Cardiac septum (tissue), 1 donor: ENCODE measurements around the gene DSTYK. TPM values are rescaled to one million over a fixed set of nuclear protein-coding genes. Genes with fewer than 3 reads are reported as not detected.
"Not testable (repeated sequence)": the region's sequence is repeated elsewhere in the genome, so short reads cannot be mapped to it uniquely, and the experiment has no call there.

ENCODE experiments used
- DNase-seq: peaks from one replicate; pipeline ENCODE4 v3.0.0-alpha.2; 2020; ENCODE audit warnings: low spot score
- intact Hi-C: fragments of 100-400 bp; cut with DNase I; formaldehyde crosslinking; loops from one replicate; pipeline ENCODE4 v1.14.0; 2022
- total RNA-seq: library from RNA; stranded (reverse); fragmentation: NEBNext Ultra II Directional; extraction: Animal tissue kit (Norgen Biotek cat#: 25700); gene quantifications from one replicate; pipeline ENCODE4 v1.2.1, GENCODE V29; 2021
- donor health status: DM: no; HTN: no; CAD: no.

Gene DSTYK
- total RNA-seq, 1 donor from 2014 or later: 7.3 TPM

- no peak for DNase-seq
- intact Hi-C loops: no loop called here
Measured at GRCh38 chr1:205244384-205244783, 32.9 kb upstream of the DSTYK start.

DNA sequence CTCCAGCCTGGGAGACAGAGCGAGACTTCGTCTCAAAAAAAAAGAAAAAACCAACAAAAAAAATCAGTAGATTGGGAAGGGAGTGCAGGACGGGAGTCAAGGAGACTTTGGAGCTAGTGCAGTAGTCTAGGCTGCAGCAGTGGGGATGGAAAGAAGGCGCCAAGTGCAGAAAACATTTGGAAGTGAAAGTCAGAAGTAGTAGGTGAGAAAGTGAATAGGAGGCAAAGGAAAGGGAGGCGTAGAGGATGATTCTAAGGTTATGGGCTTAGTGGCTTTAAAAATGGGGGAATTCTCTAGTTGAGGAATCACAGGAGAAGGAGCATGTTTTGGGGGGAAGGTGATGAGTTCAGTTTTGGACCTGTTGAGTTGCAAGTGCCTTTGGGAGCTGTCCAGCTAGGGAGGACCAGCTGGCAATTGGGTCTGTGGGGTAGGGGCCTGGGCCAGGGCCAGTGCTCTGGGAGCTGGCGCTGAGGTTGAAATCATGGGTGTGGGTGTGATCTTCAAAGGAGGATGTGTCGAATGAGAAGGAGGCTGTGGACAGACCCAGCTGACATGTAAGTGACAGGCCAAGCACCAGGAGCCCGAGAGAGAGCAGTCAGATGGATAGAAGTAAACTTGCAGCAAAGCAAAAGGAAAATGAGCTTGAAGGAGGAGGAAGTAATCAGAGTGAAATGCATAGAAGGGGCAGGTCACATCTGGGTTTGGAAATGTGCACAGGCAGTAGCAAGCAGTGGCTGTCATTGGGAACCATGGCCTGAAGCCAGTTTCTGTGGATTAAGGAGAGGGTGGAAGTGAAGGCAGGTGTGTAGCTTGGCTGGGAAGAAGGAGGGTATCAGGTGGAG lies 32.1 kb upstream of the DSTYK start:
- no peak for DNase-seq
- intact Hi-C loops: no loop called here

- intact Hi-C loops: no loop called here
- DNase-seq: peak; percentile 72
Measured at GRCh38 chr1:205241366-205242030, 30.0 kb upstream of the DSTYK start.

- DNase-seq: peak; percentile 43
- intact Hi-C loops: no loop called here
Measured at GRCh38 chr1:205240569-205240968, 29.1 kb upstream of the DSTYK start.

DNA sequence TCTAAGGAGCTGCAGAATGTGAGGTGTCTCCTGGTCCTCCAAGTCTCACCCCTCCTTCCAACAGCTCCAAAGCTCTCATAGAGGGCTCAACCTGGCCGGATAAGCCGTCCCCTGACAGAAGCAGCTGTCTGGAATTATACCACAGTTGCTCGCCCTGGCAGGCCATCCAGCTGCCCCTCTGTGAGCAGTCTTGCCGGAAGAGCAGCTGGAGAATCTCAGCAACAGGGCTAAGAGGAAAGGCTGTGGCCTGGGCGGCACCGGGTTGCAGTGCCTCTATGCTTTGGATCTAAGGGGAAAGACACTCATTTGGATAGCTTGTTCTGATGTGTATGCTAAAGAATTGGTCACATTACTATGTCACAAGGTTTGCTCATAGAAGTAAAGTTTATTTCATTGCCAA lies 28.6 kb upstream of the DSTYK start:
- peak; percentile 19 for DNase-seq
- intact Hi-C loops: no loop called here

GRCh38 chr1:205239078-205239477 lies 27.6 kb upstream of the DSTYK start:
- peak; percentile 67 for DNase-seq
- intact Hi-C loops: no loop called here

DNA sequence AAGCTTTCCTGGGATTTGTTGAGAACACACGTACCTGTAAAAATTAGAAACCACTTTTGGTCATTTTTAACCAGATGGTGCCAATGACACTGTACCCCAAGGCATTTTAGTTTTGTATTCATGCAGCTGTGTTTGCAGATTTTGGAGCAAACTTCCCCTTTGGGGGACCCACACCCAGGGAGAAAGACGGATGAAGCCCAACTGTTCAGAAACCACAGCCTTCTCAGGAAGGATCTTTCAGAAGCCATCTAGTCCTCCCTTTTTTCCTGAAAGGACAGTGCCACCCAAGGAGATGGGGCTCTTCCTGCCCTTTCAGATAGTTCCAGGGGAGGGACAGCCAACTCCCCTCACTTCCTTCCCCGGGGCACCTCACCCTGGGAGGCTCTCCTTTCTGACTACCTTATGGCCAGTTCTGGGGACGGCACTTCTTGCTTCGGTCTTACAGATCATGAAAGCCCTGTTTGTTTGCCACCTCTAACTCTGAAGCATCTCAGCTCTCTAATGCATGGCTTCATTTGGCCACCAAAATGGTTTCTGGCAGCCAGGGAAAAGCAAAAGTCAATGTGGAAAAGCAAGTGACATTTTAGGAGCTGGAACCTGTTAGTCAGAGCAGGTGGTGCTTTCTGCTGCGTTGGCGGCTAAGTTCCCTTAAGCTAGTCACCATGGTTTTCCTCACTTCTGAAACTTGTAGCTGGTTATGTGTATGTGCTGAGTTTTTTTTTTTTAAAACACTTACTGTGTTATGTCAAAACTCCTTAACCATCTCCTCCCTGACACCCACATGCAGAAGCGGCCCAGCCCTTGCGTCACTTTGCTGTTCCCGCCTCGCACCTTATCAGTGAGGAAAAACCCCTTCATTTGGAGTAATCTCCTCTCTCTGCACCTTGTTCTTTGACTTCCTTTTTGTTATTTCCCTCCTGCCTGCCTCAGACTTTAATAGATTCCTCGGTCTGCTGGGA lies 26.3 kb upstream of the DSTYK start:
- peak; percentile 47 for DNase-seq
- intact Hi-C loops: no loop called here

- peak; percentile 26 for DNase-seq
- intact Hi-C loops: no loop called here
Measured at GRCh38 chr1:205236951-205237475, 25.5 kb upstream of the DSTYK start.

DNA sequence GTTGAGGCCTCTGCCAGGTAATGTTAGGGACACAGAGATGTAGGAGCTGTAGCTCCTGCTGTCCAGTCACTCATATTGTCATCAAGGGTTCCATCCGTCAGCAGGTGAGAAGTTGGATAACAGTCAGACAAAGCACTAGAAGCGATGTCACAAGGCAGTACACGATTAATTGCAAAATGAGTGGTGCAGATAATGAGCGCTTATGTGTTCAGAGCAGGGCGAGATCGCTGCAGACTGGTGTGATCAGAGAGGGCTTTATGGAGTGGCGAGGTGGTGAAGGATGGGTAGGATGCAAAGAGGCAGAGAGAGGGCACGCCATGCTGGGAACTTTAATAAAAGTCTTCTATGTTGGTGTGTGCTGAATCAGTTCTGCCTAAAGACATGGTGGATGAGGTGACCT lies 25.0 kb upstream of the DSTYK start:
- peak; percentile 53 for DNase-seq
- intact Hi-C loops: no loop called here

- intact Hi-C loops: no loop called here
- DNase-seq: no peak
Measured at GRCh38 chr1:205235951-205236350, 24.4 kb upstream of the DSTYK start.

- intact Hi-C loops: not testable (repeated sequence)
- DNase-seq: peak; percentile 58
Measured at GRCh38 chr1:205233986-205234385, 22.5 kb upstream of the DSTYK start.

DNA sequence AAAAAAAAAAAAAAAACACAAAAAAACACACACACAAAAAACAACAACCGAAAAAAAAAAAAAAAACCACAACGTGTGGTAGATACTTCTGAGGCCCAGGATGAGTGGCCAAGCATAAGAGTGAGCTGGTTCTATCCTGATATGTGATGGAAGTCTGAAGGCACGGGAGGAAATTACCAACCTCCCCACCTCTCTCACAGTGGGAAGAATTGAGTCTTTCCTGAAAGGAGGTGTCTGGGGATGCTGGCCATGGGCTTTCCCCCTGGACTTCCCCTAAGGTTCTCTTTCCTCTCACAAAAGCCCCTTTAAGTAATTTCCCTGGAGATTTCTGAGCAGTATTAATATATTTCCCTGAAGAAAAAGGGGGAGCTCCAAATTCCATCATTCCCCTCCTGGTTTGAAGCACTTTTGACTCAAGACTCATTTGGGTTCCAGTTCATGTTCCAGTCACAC lies 21.5 kb upstream of the DSTYK start:
- intact Hi-C loops: no loop called here
- no peak for DNase-seq

DNA sequence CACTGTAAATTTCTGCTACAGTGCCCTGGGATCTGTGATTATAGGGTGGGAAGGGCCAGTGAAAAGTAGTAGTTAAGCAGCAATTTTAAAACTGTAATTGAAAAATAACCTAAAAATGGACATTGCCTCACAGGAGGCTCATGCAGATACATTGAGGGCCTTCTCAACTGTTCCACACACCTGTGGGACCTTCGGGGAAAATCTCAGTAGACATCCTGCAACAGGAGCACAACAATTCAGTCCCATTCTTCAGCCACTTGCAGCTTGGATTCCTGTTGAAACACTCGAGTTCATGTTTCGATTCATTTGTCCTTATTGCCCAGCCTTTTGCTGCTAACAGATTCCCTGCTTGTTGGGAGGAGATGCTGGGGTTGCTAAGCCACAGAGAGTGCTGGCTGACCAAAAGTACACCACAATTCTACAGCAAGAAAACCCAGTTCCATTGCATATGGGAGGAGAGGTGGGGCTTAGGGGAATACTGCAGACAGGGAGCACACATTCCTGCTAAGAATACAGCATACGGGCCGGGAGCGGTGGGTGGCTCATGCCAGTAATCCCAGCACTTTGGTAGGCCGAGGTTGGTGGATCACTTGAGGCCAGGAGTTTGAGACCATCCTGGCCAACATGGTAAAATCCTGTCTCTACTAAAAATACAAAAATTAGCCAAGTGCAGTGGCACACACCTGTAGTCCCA lies 20.8 kb upstream of the DSTYK start:
- intact Hi-C loops: no loop called here
- peak; percentile 38 for DNase-seq

DNA sequence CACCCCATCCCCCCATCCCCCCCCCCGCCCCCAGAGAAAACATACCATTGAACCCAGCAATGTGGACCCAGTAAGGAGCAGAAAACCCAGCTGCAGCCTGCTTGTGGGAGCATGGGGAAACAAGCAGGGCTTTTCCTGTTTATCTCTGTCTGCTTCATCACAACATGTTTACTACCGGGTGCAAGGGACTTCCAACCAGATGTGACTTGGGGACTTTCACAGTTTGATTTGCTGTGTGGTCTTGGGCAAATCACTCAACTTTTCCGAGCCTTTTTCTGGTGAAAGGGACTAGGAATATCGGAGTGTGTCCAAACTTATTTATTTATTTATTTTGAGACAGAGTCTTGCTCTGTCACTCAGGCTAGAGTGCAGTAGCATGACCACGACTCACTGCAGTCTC lies 19.5 kb upstream of the DSTYK start:
- DNase-seq: no peak
- intact Hi-C loops: no loop called here

- DNase-seq: no peak
- intact Hi-C loops: loop anchor here (2.0 kb wide), 1 partner anchor 27 kb away; no protein-coding TSS in a partner anchor
Measured at GRCh38 chr1:205229916-205230700, 18.6 kb upstream of the DSTYK start.

DNA sequence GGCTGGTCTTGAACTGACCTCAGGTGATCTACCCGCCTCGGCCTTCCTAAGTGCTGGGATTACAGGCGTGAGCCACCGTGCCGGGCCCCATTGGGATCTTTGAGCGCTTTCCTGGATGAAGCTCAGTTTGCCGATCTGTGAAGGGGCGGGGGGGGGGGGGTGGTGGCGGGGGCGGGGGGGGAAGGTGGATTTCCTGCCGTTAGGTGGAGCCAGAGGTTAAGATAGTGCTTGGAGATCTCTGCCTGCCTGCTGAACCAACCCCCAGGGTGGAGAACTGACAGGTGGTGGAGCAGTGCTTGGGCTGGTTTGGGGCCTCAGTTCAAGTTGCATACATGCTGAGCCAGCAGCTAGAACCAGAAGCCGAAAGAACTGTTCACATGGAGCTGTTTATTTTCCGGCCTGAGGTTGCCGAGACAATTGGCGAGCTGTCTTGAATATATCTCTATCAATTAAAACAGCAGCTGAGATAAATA lies 17.9 kb upstream of the DSTYK start:
- intact Hi-C loops: loop anchor here (2.0 kb wide), 1 partner anchor 27 kb away; no protein-coding TSS in a partner anchor
- DNase-seq: no peak

- no peak for DNase-seq
- intact Hi-C loops: loop anchor here (2.0 kb wide), 1 partner anchor 29 kb away; no protein-coding TSS in a partner anchor
Measured at GRCh38 chr1:205228093-205228521, 16.6 kb upstream of the DSTYK start.

GRCh38 chr1:205227584-205228013 lies 16.1 kb upstream of the DSTYK start, which contains the start of gene TMCC2:
Gene TMCC2 (plus strand): TSS chr1:205227946. CDS start chr1:205228565, 619 bp downstream.
- peak; percentile 92 for DNase-seq
- intact Hi-C loops: loop anchor here (1.0 to 2.0 kb wide), 2 partner anchors 29 to 105 kb away; no protein-coding TSS in a partner anchor
